HG02610 (cell line): ENCODE data around the gene PPME1.

Source experiments
- ATAC-seq: cut with Tn5 transposase; IDR thresholded peaks from one replicate; pipeline ENCODE4 v1.9.1; 2021; ENCODE audit warnings: mild to moderate bottlenecking, moderate library complexity; ENCODE audit not compliant: unreplicated experiment

The PPME1 gene

GRCh38 chr11:74221816-74222215 lies 50.7 kb downstream of the PPME1 start:
- no peak for ATAC-seq

GRCh38 chr11:74225565-74225964 lies 54.5 kb downstream of the PPME1 start:
- no peak for ATAC-seq

GRCh38 chr11:74226907-74227306 lies 55.8 kb downstream of the PPME1 start:
- no peak for ATAC-seq

GRCh38 chr11:74232311-74232950 lies 61.3 kb downstream of the PPME1 start:
- ATAC-seq, result no peak

DNA sequence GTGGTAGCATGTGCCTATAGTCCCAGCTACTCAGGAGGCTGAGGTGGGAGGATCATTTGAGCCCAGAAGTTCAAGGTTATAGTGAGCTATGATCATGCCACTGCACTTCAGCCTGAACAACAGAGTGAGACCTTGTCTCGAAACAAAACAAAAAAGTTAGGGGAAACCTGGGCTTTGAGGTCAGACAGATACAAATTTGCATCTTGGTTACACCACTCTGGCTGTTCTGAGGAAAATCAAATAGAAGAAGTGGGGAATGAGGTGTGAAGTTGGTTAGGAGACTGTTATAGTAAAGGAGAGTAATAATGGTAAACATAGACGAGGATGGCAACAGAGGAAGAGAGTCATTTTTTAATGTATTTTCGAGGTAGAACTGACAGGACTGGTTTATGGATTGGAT lies 62.6 kb downstream of the PPME1 start:
- ATAC-seq, result peak; percentile 51

- ATAC-seq, result no peak
Measured at GRCh38 chr11:74235121-74235520, 64.0 kb downstream of the PPME1 start.

DNA sequence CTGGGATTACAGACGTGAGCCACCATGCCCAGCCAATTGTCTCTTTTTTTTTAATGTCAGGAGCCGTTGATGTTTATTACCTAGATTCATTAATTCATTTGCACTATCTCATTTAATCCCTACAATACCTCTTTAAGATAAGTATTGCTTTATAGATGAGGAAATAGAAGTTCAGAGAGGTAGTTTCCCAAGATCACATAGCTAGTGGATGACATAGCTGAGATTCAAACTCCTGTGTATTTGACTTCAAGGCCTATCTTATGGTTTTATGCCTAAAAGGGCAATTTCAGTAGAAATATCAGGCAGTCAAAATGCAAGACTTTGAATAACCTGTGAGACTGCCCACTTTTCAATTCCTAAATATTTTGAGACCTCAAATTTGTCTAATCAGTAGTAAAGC lies 66.5 kb downstream of the PPME1 start:
- ATAC-seq, result no peak

DNA sequence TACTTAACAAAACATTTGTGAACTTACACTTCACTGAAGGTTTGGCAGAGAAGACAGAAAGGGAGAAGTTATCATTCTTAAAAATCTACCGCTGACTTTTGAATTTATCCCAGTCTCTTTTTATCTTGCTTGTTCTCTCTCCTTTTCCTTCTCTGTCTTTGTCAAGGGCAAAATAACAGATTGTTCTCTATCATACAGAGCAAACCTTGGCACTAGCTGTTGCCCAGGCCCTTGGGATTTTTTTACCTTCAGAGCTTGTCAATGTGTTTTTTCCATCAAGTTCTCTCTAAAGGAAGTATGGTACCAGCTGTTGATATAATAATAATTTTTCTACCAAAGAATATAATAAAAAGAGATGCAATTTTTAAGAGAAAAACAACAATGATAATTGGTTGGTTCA lies 67.2 kb downstream of the PPME1 start:
- ATAC-seq, result no peak

DNA sequence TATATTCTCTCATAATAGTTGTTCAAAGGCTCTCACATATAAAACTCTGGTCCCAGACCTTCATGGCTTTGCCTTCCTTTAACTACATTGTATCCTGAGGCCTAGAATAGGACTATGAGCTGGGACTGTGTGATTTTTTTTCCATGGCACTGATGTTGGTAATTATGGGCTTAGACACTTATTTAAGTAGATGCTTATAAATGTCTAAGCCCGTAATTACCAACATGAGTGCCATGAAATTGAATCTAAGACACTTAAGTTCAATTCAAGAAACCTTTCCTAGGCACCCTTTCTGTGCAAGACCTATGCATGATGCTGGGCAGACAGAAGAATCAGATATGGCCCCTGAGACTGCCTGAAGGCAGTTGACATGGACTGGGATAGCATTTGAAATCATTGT lies 77.4 kb downstream of the PPME1 start:
- no peak for ATAC-seq

- no peak for ATAC-seq
Measured at GRCh38 chr11:74249496-74249895, 78.4 kb downstream of the PPME1 start.

DNA sequence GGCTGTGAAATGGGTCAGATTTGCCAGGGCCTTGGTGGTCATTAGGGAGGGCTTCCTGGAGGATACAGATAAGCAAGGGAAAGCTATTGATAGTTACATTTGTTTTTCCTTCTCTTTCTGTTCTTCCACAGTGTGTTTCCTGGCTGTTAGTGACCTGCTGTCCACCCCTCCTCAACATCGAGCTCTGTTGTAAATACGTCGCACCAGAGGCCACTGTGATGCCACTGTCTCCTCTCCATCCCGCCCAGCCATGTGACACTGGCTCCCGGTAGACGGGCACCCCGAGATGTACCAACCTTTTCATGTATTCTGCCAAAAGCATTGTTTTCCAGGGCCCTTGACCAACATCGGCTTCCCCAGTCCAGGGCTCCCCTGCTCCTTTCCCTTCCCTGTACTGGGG lies 82.3 kb downstream of the PPME1 start:
- ATAC-seq, result no peak

- no peak for ATAC-seq
Measured at GRCh38 chr11:74255741-74256375, 84.8 kb downstream of the PPME1 start.

- ATAC-seq, result no peak
Measured at GRCh38 chr11:74256378-74257133, 85.5 kb downstream of the PPME1 start.

DNA sequence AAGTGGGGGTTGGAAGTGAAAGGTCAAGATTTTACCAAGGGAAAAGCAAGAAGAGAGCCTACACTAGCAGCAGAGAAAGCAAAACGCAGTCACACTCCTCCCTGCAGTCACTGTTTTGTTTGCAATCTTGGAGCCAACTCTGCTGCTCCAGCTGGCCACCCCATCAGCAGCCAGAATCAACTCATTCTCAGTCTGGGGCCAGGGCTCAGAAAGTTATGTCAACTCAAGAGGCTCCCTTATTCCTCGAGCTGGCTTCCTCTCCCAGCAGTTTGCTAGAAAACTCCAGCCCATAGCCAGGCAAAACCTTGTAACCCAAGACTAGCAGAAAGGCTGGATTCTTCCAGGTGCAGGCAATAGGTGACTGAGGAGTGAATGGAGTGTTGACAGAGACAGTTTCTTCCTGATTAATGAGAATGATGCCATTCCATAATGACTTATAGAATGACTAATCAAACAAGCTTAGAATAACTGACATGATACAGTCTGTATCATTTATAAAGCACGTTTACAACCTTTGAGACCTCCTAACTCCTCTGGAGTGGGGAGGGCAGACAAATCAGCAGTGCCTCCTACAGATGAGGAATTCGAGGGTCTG lies 87.0 kb downstream of the PPME1 start:
- no peak for ATAC-seq

DNA sequence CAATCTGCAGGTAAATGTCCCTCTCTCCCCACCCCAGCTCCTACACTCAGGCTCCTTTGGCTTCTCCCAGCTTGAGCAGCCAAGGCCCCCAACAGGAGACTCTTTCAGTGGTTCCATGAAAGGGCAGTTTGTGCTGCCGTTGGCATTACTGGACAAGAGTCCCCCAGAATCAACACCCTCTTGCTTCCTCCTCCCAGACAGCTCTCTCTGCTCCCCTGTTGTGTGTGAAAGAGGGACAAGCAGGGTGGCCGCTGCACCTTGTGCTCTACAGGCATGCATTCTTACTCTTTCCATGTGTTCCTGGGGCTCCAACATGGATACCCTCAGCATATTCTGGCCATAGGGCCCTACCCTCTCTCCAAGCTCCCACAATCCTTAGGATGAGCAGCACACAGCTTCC lies 91.6 kb downstream of the PPME1 start:
- ATAC-seq, result no peak

DNA sequence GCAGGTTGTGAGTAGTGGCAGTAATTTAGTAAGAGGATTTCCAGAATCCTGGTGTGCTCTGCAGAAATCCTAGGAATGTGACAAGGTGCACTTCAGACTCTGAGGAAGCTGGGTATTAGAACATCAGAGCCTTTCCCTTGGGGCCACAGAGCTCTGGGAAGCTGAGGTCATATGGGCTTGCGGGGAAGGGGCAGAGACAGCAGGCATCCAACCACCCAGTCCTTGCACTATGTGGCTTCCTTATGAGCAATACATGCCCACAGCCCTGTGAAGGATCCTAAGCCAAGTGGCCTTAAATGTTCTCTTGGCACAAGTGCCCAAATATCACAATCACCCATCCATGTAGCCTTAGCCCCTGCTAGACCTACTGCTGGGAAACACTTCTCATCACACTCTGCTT lies 94.2 kb downstream of the PPME1 start:
- ATAC-seq, result no peak

DNA sequence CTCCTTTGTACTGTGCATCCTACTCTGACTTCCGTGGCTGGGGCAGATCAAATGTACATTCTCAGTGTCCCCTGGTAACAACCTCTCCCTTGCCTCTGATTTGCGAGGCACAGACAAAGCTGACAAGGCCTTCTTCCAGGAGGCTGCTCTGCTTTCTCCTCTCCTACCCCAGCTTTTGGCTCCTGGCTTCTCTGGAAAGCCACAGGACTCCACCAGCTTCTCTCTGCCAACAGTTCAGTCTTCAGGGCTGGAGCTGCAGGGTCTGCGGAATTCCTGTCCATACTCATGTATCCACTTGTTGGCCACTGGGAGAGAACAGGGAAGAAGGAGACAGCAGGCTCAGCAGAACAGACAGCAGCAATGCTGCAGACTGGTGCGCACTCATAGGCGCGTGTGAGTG lies 95.9 kb downstream of the PPME1 start:
- ATAC-seq, result no peak

GRCh38 chr11:74268456-74268855 lies 97.4 kb downstream of the PPME1 start:
- no peak for ATAC-seq

DNA sequence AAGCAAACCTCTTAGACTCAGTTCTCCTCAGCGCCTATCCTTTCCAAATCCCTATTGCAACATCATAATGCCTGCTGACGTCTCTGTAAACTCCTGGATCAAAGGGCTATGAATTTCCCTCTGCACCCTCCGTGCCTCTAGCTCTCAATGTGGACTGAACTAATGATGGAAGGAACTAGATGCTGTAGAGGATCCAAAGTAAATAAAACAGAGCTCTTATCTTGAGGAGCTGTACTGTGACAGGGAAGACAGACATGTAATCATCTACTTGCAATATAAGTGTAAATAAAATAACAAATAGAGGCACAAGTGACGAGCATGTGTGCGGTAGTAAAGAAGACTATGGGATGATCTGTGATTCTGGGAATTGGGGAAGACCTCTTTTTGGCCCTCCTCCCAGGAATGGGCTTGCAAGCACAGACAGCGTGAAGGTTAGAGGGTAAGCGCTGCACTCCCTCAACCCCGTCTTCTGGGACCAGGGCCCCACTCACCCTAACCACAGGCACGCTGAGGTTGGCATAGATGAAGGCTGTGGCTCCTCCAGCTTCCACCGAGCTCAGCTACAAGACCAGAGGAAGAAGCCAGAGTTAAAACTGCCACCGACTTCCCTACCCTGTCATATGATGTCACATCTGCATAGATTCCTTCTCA lies 98.2 kb downstream of the PPME1 start:
- ATAC-seq, result no peak

DNA sequence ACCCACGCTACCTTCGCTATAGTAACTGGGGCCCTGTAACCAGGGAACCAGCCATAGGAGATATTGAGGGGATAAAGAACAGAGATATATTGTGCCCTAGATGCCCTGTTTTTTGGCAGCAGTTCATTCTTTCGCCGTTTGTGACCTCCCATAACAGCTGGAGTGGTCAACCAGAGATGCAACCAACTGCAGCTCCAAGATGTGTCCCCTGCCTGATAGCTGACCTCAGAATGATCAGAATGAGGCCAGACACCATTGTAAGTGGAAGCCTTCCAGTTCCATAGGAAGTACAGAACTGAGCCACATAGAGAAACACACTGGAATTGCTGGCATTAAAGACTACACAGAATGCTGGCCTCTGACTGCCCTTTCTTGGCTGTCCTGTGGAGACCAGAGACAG lies 101.2 kb downstream of the PPME1 start:
- no peak for ATAC-seq

- no peak for ATAC-seq
Measured at GRCh38 chr11:74276581-74276980, 105.5 kb downstream of the PPME1 start.
